Ecto neural progenitor cell (in vitro differentiated cells): ENCODE data around the gene ARL13B.
"Not testable (repeated sequence)": the region's sequence is repeated elsewhere in the genome, so short reads cannot be mapped to it uniquely, and the experiment has no call there.

ENCODE experiments used
- DNase-seq: peaks from one replicate; pipeline ENCODE4 v3.0.0-alpha.2; 2018; ENCODE audit warnings: low spot score

The ARL13B gene

GRCh38 chr3:94063496-94064119 lies 83.7 kb downstream of the ARL13B start:
- DNase-seq = no peak

GRCh38 chr3:94064243-94064860 lies 84.4 kb downstream of the ARL13B start:
- no peak for DNase-seq

DNA sequence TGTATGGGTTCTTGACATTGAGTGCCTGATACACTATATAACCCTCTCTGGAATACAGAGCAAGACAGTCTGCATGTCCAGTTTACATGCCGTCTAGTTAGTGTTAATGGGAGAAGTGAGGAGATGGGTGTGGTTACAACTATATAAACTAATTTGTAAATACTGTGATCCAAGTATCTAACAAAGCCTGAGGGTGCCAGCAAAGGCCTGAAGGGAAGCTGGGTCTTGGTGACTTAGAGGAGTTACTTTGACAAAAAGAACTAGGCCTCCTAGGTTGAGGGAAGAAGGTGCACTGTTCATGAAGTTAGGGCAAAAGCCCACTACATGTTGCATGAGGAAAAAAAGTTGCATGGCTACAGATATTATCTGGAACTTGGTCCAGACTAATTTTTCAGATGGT lies 85.2 kb downstream of the ARL13B start:
- no peak for DNase-seq

GRCh38 chr3:94065819-94066480 lies 86.0 kb downstream of the ARL13B start:
- no peak for DNase-seq

DNA sequence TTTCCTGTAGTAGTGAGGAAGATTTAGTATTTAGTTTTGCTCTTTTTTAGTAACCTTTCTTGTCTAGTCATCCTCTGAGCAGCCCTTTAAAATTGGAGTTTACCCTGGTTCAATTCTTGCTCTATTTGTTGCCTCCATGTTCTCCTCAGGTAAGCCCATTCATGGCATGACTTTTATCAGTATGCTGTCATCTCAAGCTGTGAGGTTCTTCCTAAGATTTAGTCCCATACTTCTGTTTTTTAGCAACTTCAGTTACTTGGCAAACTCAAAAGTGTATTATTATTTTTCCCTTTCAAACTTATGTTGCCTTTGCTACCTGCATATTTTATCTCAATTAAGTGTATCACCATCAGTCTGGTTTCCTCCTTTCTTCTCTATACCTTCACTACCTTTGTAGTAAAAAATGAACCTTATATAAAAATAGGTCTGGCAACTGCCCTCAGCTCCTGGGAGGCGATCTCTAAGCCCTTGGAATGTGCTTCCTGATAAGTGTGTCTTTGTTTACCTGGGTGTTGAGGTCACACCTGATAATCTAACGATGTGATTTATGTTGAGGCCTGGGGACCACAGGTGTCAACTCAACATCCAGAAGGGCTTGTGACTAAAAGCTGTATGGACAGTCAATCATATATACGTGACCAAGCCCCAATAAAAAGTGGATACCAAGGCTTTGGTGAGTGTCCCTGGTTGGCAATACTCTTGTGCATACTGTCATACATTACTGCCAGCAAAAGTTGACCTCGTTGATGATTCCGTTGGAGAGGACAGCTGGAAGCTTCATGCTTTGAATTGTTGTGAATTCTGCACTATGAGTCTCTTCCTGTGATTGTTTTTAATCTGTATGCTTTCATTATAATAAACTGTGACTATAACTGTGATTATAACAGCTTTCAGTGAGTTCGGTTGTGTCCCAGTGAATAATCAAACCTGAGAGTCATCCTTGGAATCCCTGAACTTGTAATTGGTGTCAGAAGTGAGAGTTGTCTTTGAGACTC lies 86.8 kb downstream of the ARL13B start:
- no peak for DNase-seq

DNA sequence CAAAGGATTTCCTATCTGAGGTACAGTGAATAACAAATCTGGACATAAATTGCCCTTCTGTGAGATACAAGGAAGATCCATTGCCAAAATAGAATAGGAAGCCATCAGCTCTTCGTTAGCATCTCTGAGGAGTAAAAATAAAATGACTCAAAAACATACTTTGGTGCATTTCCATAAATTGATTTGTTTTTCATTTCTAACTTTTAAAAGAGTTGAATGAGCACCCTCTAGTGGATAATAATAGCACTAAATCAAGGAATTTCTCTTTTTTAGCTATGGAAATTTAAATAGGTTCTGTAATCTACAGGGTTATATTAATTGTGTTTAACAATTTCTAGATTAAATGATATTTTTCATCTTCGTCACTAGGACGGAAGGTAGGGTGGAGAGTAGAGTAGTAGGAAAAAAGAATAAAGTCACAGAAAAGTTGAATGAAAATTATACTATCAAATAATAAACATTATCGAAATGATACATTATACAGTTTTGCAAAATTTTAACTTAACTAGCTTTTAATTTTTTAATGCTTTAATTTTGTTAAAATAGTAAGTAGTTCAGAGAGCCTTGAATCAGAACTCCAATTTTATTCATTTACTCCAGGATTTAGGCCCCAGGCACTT lies 89.3 kb downstream of the ARL13B start:
- no peak for DNase-seq

DNA sequence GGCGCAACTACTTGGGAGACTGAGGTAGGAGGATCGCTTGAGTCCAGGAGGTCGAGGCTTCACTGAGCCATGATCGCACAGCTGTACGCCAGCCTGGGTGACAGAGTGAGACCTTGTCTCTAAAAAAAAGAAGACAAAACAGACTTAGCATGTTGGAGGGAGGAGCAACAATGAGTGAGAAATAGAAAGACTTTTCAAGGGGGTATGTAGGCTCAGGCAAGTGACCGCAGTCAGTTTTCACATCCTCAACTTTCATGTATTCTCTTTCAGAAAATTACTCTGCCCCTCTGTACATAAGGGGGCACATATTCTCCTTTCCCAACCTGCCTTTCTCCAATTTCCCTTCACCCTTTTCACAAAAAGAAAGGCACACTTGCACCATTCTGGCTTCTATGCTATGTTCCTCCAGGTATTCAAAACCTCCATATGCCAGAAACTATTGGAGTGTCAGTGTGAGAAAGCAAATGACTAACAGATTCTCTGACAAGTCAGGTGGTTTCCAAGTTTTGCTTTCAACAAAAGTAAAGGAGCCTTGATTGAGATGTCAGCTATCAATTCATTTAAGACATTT lies 90.5 kb downstream of the ARL13B start:
- no peak for DNase-seq

DNA sequence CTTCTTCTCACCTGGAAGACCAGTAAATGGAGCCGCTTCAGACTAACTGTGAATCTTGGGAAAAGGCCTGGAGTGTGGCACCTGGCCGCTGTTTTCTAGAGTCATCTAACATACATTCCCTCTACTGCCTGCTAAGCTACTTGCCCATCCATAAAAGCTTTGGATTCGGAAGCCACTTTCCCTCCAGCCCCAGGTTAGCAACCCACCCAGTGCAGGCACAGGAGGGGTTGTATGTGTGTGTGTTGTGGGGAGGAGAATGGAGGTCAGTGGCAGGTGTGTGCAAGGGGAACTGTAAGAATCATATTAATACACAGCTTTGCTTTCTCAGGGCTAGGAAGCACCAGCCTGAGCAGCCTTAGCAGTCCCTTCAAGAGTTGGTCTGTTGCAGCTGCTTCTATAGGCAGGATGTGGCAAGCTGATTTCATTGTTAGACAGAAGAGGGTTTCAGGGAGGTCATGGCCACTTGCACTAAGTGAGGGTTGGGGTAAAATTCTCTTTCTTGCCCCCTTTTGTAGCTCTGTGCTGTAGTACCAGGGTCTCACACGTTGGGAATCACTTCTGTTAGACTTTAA lies 91.8 kb downstream of the ARL13B start:
- no peak for DNase-seq

DNA sequence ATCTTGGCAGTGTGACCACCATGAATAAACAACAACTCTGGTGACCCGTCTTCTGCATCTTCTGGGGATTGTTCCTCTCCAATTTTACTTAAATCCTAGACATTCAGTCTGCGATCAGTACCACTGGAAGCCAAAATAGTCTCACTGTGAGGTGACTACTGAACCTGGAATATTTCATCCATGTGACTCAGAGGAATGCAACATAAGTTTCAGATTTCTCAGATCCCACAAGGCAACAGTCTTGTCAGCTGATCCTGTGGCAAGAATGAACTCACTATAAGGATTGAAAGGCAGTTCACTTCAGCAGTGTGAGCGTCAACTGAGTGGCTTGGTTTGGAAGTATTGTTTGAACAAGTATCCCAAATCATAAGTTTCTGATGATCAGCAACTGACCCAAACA lies 96.1 kb downstream of the ARL13B start:
- DNase-seq = no peak

- not testable (repeated sequence) for DNase-seq
Observed at GRCh38 chr3:94080552-94080951, 100.6 kb downstream of the ARL13B start.

GRCh38 chr3:94081884-94082283 lies 101.9 kb downstream of the ARL13B start:
- no peak for DNase-seq

DNA sequence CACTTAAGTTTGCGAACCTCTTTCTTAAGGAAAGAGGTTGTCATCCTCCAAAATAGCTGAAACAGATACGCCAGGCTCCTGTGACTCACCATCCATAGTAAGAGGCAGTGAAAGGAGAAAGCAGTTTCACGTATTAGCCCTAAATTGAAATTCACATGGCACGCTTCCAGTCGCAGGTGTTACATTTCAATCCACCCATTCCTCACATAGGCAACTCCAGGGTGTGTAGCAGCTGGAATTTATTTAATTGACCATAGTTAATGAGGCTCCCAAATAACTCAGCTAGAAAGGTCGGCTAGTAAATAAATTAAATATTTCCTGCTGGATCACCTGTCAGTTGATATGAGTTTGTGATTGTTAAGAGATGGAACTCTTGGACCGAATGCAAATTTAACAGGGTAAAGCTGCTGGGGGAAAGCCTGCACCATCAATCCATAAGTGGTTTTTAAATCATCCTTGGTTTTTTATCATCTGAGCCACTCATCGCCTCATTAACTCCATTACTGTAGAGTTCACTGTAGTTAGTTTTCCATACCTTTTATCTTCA lies 102.5 kb downstream of the ARL13B start:
- no peak for DNase-seq

- DNase-seq = no peak
Observed at GRCh38 chr3:94083261-94083660, 103.3 kb downstream of the ARL13B start.

DNA sequence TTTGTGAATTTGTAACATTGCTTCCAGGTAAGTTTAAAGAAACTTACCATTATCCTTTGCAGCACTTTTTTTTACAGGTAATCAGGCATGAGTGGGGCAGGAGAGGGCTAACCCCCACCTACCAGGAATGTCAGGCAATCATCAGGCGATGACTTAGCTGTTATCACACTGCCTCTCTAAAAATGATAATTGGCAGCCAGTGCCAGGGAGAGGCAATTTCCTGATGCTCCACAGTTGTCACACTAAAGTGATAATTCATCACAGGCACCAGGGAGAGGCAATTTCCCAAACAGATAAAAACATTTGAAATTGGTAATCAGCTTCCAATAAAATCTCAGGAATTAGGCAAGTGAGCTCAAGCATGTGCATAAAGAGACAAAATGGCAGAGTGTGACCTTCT lies 109.2 kb downstream of the ARL13B start:
- DNase-seq = no peak

- DNase-seq = no peak
Observed at GRCh38 chr3:94092086-94092485, 112.1 kb downstream of the ARL13B start.

- DNase-seq = no peak
Observed at GRCh38 chr3:94093151-94093550, 113.2 kb downstream of the ARL13B start.

DNA sequence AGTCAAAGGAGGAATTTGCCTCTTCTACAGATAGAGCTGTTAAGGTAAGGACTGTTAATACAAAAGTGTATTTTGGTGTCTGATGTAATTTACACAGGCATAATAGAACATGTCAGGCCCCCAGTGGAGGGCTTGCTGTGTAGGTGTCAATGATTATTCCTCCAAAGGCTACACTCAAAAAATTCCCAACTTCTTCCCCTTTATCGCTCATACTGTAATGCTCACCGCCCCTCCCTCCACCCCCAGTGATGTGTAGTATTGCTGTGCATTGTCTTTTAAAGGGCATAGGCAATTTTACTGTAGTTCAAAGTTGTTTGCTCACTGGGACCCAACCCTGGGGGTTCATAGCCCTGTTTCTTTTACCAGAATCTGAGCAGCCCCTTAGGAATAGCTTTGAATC lies 115.2 kb downstream of the ARL13B start:
- DNase-seq = no peak

- DNase-seq = no peak
Observed at GRCh38 chr3:94098452-94098851, 118.5 kb downstream of the ARL13B start.

DNA sequence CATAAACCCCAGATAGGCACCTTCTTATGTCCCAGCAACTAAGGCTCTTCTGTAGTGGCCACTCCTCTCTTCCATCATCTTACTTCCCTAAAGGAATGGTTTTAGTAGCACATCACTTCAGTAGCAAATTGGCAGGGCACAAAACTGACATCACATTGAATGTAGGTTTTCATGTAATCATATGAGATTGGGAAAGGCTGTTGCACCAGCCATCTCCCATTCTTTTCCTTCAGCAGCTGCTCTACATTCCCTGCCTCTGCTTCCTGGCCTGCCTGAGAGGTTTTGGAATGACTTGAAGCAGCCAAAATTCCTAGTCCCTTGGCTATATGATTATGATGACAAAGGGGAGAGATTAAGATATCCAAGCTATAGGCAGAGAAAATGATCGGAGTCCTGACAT lies 119.4 kb downstream of the ARL13B start:
- DNase-seq = no peak

DNA sequence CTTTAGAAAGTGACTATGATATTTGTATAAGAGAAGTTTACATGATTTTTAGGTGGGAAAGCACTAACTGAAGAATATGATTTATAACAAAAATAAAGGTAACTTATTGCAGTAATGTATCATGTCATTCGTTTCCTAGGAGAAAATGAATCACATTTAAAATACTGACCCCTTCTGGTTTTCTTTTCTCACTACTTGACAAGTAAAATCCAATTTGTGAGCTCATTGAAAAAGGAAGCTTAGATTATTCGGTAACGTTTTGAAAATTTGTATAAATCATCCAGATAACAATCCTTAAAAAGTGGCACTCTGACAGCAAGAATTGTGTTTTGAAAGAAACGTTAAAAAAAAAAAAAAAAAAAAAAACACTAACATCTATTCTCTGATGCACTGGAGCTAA lies 121.9 kb downstream of the ARL13B start:
- no peak for DNase-seq
